ENCODE results near the gene MRPL2.

Gene MRPL2

GRCh38 chr6:43059168-43060033, at the start of gene MRPL2, which contains the start of gene KLC4:
Gene MRPL2, minus strand, starts transcription at chr6:43059434. Its CDS starts 53 bp downstream, at chr6:43059381.
Gene KLC4, plus strand, starts transcription at chr6:43059631. Its CDS starts 1,705 bp downstream, at chr6:43061336.
- peak; percentile 98 for DNase-seq

GRCh38 chr6:43107344-43108062, 48.3 kb upstream of the MRPL2 start:
- no peak for DNase-seq

GRCh38 chr6:43105538-43106222, 46.4 kb upstream of the MRPL2 start:
- DNase-seq = no peak

GRCh38 chr6:43103253-43103876, 44.1 kb upstream of the MRPL2 start:
- DNase-seq = no peak

- no peak for DNase-seq
Measured at GRCh38 chr6:43101497-43101896, 42.3 kb upstream of the MRPL2 start.

GRCh38 chr6:43097502-43097901, 38.3 kb upstream of the MRPL2 start:
- no peak for DNase-seq

- no peak for DNase-seq
Measured at GRCh38 chr6:43097098-43097489, 37.9 kb upstream of the MRPL2 start.

GRCh38 chr6:43096451-43097097, 37.3 kb upstream of the MRPL2 start:
- no peak for DNase-seq

- DNase-seq = no peak
Measured at GRCh38 chr6:43095939-43096338, 36.7 kb upstream of the MRPL2 start.

- no peak for DNase-seq
Measured at GRCh38 chr6:43093436-43094289, 34.4 kb upstream of the MRPL2 start.

- DNase-seq = no peak
Measured at GRCh38 chr6:43092635-43093034, 33.4 kb upstream of the MRPL2 start.

GRCh38 chr6:43091436-43091991, 32.3 kb upstream of the MRPL2 start:
- no peak for DNase-seq

GRCh38 chr6:43091020-43091419, 31.8 kb upstream of the MRPL2 start:
- no peak for DNase-seq

- no peak for DNase-seq
Measured at GRCh38 chr6:43090559-43090956, 31.3 kb upstream of the MRPL2 start.

- DNase-seq = no peak
Measured at GRCh38 chr6:43089874-43090558, 30.8 kb upstream of the MRPL2 start.

GRCh38 chr6:43089467-43089866, 30.2 kb upstream of the MRPL2 start:
- no peak for DNase-seq

- no peak for DNase-seq
Measured at GRCh38 chr6:43088654-43089056, 29.4 kb upstream of the MRPL2 start.

- DNase-seq = no peak
Measured at GRCh38 chr6:43086022-43086658, 26.9 kb upstream of the MRPL2 start.

- peak; percentile 15 for DNase-seq
Measured at GRCh38 chr6:43082806-43083655, 23.8 kb upstream of the MRPL2 start.
